HG02571 (cell line): ENCODE measurements around the gene RLN3.
A peak's percentile ranks its signal among the peaks of the same experiment; 100 is the strongest.

Experiments
- ATAC-seq: cut with Tn5 transposase; IDR thresholded peaks from one replicate; pipeline ENCODE4 v1.9.1; 2021; ENCODE audit warnings: mild to moderate bottlenecking, moderate library complexity; ENCODE audit not compliant: unreplicated experiment

The RLN3 gene

GRCh38 chr19:13993590-13994300, 34.2 kb upstream of the RLN3 start:
- no peak for ATAC-seq

- ATAC-seq: no peak
Measured at GRCh38 chr19:13995017-13995728, 32.8 kb upstream of the RLN3 start.

DNA sequence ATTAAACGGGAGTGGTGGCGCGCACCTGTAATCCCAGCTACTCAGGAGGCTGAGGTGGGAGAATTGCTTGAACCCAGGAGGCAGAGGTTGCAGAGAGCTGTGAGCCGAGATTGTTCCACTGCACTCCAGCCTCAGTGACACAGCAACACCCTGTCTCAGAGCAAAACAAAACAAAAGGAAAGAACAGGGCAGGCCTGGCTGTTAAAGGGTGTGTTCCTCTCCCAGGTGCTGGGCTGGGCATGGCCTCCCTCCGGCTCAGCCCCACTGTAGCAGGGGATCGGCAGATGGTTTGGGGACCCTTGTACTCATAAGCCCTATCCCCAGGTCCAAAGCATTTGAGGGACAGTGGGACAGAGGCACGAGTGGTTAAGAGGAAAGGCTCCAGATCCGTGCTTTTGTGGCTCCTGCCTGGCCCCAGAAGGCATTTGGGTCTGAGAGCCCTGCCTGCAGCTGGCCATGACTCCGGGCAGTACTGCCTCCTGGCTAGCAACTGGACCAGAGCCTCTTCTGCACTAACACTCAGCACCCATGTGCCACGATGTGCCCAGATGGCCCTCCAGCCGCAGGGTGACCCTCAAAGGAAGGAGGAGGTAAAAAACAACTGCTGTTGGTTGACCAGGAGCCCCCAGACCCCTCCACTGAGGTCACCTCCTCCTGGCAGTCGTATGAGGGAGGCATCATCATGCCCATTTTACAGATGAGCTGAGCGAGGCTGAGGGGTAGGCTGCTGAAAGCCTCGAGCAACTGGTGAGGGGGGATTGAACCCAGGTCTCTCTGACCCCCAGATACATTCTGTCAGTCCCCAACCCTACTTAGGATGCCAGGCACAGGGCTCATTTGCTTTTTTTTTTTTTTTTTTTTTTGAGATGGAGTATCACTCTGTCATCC, 31.8 kb upstream of the RLN3 start:
- ATAC-seq: no peak

DNA sequence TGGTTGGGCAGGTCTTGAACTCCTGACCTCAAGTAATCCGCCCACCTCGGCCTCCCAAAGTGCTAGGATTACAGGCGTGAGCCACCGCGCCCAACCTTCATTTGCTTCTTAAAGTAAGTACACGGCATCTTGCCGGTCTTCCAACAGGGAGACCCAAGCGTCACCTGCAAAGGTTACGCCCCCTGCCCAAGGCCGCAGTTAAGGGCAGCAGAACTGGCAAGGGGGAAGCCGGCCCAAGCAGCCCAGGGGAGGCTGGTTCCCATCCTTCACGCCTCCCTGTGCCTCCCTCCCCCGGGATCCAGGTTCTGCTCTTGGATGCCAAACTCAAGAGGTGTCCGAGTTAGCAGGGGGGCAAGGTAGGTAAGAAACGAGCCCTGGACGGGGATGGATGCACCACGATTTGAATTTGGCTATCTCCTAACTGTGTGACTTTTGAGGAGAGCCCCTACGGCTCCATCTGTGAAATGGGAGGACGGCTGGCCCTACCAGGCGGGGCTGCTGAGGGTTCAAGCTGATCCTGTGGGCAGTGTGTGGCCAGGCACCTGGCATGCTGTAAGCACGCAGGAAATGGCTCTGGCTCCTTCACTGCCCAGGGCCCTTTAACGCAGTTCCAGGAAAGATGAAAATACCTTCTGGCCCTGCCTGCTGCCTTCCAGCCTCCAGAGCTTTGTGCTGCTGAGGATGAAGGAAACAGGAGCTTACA, 30.9 kb upstream of the RLN3 start:
- no peak for ATAC-seq

GRCh38 chr19:13997631-13997962, 30.4 kb upstream of the RLN3 start:
- ATAC-seq: no peak

- ATAC-seq: no peak
Measured at GRCh38 chr19:13998426-13998825, 29.5 kb upstream of the RLN3 start.

- no peak for ATAC-seq
Measured at GRCh38 chr19:13999085-13999484, 28.9 kb upstream of the RLN3 start.

- ATAC-seq: no peak
Measured at GRCh38 chr19:14000691-14001375, 27.1 kb upstream of the RLN3 start.

DNA sequence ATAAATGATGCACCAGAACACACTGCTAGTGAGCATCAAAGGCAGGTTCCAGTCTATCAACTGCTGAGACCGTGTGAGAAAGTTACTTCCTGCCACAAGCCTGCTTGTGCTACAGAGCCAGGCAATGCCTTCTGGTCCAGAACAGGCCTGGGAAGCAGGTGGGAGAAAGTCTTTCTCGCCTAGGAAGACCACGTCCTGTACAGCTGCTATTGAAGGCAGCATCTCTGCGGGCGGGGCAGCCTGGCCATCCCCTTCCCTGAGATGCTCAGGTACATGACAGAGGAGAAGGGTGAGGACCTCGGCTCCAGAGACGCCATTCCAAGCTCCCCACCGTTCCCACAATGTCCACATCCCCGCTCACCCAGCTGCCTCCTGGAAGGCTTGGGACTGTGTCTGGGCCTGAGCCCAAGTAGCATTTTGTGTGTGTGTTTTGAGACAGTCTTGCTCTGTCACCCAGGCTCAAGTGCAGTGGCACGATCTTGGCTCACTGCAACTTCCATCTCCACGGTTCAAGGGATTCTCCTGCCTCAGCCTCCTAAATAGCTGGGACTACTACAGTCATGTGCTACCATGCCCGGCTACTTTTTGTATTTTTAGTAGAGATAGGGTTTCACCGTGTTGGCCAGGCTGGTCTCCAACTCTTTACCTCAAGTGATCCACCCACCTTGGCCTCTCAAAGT, 25.2 kb upstream of the RLN3 start:
- no peak for ATAC-seq

GRCh38 chr19:14003251-14004055, 24.5 kb upstream of the RLN3 start:
- no peak for ATAC-seq

- ATAC-seq: no peak
Measured at GRCh38 chr19:14004619-14005348, 23.2 kb upstream of the RLN3 start.

- ATAC-seq: peak; percentile 27
Measured at GRCh38 chr19:14005349-14006084, 22.4 kb upstream of the RLN3 start.

DNA sequence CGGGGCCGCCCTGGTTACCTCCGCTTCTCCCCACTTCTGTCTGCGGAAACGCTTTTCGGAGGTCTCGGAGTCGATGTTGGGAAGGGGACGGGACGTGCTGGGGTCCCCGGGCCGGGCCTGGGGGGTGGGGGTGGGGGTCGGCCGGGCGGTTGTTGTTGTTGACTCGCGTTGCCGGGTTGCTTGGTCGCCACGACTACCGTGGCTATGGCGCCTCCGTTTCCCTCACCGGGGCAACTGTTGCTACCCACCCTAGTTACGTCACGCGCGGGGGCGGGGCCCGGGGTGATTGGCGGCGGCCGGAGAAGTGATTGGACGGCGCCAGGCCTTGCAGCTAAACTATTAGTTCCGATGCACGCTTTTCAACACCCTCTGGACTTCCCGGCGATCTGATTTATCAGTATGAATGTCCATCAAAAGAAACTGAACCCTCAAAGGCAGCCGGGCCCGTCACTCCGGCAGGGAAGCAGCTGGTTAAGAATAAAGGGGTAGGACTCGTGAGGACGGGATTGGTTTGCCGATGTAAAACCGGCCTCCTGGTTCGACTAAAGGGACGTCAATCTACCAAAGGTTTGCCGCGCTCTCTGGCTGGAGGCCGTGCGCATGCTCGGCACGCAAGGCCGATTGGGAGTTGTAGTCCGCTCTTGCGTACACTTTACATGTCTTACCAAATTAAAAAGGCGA, 21.7 kb upstream of the RLN3 start, which contains the start of gene RFX1:
RFX1 (minus strand) TSS at position 236 of the 681 bp plus-strand sequence. CDS start 12,477 bp downstream, outside the sequence.
- peak; percentile 72 for ATAC-seq

- peak; percentile 32 for ATAC-seq
Measured at GRCh38 chr19:14006766-14007562, 21.0 kb upstream of the RLN3 start.

GRCh38 chr19:14012378-14012915, 15.5 kb upstream of the RLN3 start:
- ATAC-seq: no peak

GRCh38 chr19:14015524-14016035, 12.4 kb upstream of the RLN3 start:
- ATAC-seq: peak; percentile 79
